HG03571 (cell line): ENCODE measurements around the gene NDUFS6.
"Not testable (repeated sequence)": the region's sequence is repeated elsewhere in the genome, so short reads cannot be mapped to it uniquely, and the experiment has no call there.

Experiments
- ATAC-seq: cut with Tn5 transposase; IDR thresholded peaks from one replicate; pipeline ENCODE4 v1.9.1; 2021; ENCODE audit not compliant: unreplicated experiment

NDUFS6 gene

DNA sequence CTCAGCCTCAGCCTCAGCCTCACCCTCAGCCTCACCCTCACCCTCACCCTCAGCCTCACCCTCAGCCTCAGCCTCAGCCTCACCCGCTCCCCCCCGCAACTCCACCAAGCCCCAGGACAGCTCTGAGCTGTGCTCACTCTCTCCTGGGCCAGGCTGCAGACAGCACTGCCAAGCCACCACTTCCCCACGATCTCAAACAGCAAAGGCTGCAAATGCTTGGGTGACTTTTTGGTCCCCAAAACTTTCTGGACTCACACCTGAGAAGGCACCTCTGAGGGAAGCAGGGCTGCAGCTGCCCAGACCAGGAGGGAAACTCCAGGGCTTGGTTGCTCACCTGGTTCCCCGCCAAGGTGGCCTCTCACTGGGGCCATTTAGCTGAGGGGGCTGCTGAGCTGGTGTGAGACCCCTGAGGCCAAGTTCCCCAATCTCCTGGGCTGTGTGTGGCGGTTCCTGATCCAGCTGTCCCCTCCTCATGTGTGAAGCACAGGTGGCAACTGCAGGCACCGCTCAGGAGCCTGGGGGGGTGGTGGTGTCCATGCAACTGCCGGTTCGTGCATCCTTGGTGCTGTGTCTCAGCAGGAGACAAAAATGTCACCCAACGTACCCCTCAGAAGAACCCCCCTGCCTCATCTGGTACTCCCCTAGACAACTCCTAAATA is 19.4 kb upstream of the NDUFS6 start:
- no peak for ATAC-seq

DNA sequence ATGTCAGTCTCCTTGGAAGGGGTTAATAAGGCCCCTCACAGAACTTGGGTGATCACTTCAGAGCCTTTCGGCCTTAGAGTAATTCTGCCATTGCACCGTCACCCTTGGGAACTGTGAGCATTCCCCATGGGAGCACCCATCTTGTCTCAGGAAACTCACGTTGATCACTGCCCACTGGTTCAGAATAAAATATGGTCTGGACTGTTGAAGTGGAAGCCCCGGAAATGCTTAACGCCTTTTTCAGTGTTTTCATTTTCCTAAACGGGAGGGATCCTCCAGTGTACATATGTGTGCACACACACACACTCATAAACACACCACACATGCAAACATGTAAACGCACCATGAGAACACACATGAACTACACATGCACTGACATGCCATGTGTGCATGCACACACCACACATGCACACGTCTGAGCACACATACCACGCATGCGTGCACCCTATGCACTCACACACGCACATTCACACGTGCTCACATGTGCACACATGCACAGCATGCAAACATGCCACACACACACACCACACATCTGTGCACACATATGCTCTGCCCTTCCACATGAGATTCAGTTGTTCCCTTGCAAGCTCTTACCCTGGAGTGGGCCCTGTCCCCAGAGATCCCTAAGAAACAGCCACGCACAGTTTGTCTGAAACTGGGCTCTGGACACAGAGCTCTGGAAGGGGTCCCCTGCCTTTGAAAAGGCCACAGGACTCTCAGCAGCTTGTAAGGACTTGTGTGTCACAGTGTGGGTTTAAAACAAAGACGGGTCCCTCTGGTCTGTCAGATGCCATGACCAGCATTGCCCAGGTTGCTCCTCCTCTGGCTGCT is 18.6 kb upstream of the NDUFS6 start:
- no peak for ATAC-seq

DNA sequence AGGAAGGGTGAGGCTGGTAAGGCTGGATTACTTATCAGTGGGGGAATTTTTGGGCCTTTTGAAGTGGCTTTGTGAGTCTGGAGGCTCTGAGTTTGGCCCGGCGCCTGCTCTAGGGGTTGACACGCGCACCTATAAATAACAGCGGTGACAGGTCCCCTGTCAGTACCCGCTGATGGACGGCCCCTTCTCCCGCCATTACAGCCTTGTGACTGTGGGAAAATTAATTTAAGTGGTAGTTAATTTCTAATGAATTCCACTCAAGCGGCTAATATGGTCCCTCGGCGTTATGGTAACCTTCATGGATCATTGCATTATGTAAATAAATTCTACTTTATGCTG is 18.0 kb upstream of the NDUFS6 start:
- peak; percentile 85 for ATAC-seq

DNA sequence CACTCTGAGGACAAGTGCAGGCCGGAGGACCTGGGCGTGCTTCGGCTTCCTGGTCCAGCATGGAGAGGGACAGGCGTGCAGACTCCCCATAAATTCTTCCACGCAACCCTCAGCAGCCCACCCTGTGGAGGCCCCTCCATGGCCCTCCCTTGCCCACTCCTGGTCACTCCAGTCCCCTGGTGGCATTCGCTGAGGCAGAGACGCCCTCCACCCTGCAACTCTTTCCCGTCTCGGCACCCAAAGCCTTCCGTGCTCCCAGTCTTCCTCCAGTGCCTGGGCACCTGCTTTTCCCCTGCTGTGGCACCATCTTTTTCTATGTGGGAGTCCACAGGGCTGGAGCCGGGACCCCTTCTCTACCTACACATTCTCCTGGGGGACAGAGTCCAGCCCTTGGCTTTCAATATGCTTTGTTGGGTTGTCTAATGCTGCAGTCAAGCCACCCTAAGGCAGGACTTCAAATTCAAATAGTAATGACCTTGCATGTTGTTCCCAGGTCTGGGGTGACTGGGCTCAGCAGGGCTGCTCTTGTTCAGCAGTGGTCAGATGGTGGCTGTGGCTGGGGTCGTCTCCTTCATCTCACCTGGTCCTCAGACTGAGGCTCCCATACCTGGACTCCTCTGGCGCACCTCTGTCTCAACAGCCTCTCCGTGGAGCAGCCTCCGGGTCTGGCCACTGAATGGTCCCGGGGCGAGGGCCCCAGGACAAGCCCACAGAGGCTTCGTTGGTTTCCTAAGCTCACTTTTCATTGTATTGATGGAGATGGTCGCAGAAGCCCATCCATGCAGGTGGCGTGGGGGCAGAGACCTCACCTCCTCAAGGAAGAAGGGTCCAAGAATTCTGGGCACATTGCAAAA is 16.8 kb upstream of the NDUFS6 start:
- no peak for ATAC-seq

DNA sequence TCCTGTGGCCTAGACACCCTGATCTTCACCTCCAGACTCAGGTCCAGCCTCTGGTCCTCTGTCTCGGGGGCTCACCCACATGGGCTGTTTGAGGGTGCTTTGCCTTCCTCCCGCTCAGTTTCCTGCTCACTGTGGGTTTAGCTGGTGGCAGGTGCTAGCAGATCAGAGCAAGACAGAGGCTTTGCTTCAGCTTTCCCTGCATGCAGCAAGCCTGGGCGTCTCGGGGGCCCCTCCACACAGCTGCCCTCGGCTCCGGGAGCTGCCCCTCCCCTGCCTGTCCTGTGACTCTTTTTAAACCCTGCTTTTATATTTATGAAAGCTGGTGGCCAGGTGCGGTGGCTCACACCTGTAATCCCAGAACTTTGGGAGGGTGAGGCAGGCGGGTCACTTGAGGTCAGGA is 16.1 kb upstream of the NDUFS6 start:
- ATAC-seq: no peak

DNA sequence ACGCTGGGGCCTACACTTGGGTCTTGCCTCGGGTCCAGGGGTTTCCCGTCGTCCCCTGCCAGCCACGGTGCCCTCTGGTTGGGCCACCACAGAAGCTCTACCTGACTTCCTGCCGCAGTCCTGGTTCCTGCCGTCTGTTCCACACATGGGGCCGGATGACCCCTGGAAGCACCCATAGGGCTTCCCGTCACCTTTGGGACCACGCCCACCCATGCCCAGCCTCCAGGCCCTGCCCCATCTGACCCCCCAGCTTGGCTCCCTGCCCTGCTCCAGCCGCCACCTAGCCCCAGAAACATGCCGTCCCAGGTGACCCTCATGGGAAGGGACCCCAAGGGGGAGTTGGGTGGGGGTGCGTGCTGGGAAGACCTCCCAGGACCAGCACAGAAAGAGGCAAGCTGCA is 15.2 kb upstream of the NDUFS6 start:
- no peak for ATAC-seq

DNA sequence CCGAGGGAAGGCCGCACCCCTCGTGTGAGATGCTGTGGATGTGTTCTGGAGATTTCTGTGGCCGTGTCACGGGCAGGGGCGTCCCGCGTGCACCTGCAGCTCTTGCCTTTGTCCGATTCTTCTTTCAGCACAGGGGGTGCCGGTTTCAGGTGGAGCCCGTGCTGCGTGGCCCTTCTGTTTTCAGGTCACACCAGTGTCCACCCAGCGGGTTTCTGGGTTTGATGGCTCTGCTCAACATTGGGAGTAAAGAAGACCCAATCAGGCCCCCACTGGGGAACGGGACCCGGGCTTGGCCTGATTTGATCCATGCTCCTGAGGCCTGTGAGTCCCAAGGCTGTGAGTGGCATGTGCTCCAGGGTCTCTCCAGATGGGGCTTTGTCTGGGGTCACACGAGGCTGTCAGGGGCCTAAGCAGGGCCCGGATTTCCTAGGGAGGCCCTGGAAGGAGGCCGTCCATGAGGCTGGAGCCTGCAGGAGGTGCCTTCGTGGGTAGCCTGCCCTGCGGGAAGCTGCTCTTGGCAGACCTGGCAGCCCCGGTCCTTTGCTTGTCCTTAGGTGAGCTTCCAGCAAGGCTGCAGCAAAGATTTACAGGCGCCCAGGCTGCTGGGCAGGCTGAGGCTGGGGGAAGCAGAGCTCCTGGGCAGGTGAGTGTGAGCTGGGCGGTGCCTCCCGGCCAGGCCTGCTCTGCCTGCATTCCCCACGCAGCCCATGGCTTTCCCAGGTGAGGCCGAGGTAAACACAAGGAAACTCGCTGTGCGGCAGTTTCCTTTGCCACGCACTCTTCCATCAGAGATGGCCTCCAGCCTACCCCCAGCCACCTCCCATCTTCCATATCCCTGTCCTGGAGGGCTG is 14.4 kb upstream of the NDUFS6 start:
- no peak for ATAC-seq

DNA sequence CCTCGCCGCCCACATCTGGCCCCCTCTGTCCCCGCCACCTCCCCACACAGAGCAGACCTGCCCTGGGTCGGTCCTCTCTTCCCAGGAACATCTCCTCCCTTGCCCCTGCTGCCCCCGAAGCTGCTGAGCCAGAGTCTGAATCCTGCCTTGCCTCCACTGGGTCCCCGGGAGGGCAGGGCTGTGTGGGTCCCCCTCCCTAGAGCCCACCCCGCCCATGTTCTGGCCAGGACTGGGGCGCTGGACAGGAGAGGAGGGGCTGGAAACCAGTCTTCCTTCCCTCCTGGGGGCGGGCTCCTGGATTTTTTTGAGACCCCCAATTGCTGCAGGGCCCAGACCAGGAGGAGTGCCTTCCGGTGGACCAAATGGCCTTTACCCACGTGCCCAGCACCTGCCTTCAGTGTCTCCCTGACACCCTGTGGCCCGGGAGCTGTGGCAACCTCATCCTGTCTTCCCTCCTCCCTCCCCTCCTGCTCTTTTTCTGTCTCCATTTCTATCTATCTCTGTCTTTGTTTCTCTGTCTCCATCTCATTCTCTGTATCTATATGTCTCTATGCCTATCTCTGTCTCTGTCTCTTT is 13.6 kb upstream of the NDUFS6 start:
- ATAC-seq: no peak

DNA sequence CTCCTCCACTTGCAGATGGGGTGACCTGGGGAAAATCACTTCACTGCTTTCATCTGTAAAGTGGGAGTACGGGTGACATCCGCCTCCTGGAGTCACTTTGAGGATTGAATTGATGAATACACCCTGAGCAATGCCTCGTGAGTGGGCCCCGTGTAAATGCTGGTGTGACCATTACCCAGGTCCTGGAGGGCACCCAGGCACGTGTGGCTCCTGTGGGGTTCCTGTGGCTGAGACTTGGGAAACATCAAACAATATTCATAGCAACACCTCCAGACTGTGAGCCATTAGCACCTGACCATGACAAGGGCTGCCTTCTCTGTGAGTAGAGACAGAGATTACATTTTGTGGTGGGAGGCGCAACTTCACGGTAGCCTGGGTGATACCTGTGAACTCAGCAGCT is 13.0 kb upstream of the NDUFS6 start:
- ATAC-seq: no peak

DNA sequence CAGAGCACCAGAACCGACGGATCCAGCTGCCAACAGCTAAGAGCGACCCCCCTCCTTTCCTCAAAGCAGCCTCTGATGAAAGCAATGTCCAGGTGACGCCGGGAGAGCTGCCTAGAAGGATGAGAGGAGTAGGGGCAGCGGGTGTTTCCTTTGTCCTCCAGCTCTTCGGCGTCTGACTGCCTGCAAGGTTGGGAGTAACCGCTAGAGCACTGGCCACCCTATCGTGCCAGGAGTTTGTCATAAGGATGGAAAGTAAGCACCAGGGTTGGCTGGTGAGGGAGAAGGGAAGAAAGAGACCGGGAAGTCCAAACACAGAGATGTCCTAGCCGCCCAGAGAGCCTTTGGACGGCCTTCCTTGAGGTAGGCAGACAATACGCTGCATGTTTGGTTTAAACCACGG is 12.4 kb upstream of the NDUFS6 start:
- ATAC-seq: no peak

DNA sequence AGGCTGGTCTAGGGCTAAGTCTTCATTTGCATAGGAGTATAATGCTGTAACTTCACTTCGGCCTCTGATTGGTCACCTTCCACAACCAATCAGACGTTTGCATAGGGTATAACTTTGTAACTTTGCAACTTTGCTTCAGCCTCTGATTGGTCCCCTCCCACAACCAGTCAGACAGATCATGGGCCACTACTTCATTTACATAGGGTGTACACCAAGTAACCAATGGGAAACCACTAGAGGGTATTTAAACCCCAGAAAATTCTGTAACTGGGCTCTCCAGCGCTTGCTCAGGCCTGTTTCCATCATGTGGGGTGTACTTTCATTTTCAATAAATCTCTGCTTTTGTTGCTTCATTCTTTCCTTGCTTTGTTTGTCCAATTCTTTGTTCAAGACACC is 11.8 kb upstream of the NDUFS6 start:
- ATAC-seq: not testable (repeated sequence)

DNA sequence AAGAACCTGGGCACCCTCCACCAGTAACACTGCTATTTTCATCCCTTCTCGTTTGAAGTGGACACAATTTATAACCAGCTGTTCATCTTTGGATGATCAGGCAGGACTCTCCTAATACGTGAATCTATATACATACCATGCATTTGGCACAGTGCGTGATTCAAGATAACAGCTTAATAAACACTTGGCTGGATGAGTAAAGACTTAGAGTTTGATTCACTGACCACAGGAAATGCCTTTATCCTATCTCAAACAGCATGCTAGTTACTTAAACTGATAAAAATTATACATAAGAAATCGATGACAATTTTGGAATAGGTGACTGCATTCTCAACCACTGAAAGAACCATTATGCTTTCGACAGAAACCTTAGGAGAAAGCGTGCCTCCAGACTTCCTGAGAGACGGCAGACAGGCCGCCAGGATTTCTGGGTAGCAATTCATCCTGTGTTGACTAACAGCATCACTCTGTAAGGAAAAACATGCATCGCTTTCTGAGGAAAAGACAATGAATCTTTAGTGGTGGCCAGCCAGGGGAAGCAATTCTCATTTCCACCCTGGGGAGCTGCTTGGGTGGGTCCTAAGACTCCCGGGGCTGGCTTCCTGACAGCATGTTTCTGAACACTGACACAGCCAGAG is 11.3 kb upstream of the NDUFS6 start:
- ATAC-seq: no peak

DNA sequence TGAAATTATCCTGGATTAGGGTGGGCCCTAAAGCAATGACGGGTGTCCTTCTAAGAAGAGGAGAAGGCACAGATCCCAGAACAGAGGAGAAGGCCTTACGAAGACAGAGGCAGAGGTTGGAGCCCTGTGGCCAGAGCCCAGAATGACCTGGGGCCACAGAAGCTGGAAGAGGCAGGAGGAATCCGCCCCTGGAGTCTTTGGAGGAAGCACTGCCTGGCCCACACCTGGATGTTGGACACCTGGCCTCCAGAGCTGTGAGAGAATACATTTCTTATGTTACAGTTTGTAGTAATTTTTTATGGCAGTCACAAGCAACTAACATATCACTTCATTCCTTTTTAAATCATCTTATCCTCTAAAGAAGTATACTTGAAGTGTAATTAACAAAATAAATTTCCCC is 10.0 kb upstream of the NDUFS6 start:
- ATAC-seq: no peak

DNA sequence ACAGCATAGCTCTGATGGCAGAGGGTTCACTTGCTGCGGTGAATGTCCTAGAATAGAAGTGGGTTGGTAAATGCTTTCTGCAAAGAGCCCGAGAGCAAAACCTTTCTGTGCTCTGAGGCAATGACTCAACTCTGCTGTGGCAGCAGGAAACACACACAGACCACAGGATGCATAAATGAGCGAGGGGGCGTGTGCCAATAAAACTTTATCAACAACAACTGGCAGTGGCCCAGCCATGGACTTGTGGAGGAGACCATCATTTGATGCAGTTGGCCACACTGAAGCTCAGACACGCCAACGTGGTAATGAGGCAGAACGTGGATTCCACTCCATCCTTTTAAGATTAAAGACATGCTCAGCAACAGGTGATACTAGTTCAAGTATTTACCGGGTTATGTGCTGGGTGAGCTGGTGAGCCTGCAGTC is 8.4 kb upstream of the NDUFS6 start:
- ATAC-seq: peak; percentile 92

DNA sequence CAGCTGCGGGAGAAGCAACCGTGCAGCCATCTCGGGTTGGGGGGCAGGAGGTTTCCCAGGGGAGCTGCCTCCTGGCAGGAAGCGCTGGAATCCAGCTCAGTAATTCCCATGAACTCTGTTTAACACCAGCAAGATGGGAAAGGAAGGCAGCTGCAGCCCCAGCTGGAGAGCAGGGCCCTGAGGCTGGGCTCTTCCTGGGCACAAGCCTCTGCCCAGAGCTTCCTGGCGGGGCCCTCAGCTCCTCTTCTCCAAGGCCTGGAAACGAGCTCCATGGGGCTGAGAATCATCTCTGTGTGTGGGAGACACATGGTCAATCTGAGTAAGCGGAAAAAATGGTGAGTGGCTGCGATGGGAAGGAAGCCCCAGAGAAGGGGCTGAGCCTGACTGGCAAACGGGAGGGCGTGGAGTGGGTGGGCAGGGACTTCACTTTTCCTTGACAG is 7.9 kb upstream of the NDUFS6 start:
- ATAC-seq: no peak

DNA sequence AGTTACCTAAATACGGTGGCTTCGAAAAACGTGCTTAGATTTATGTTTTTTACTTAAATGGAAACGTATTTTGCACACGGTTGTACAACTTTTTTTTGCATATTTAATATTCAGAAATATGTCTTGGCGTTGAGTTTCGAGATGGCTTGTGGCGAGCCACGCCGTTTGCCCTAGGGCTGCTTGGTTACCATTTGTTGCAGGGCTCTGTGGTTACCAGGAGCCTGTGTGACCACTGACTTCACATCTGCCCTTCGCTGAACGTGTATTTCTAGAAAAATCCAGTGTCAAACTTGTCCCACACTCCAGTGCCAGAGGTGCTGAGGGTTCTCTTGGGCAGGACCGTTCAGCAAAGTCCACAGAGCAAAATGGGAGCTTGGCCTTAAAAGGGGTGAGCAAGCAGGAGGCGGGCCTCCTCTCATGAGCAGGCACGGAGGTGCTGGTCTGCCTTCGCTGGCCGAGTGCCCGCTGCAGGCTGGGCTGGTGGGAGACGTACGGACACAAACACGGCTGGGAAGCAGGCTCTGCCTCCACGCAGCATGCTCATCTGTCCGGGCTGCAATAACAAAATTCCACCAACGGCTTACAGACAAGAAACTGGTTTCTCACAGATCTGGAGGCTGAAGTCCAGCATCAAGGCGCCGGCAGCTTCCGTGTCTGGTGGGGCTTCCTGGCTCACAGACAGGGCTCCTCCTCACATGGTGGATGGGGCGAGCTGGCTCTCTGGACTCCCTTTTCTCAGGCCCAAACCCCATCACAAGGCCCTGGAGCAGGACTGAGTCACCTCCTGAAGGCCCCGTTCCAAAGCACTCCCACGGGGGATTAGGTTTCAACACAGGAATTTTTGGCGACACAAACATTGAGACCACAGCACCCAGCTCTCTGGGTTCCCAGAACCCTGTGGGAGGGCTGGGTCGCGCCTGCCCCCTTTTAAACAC is 7.0 kb upstream of the NDUFS6 start:
- ATAC-seq: no peak

DNA sequence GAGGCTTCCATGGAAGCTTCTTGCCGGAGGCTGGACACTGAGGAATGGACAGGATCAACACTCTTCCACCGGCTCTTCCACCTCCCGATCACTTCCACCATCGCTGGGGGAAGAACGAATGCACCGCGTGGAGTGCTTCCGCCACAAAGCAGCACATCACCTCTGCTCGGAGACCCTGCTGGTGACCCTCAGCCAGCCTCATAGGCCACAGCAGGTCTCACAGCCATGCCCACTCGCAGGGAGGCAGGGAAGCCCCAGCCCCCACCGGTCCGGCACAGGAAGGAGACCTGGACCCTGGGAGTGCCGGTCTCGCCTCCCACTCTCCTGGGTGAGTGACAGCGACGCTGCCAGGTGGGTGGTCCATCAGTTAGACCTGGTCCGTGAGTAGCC is 6.3 kb upstream of the NDUFS6 start:
- no peak for ATAC-seq

DNA sequence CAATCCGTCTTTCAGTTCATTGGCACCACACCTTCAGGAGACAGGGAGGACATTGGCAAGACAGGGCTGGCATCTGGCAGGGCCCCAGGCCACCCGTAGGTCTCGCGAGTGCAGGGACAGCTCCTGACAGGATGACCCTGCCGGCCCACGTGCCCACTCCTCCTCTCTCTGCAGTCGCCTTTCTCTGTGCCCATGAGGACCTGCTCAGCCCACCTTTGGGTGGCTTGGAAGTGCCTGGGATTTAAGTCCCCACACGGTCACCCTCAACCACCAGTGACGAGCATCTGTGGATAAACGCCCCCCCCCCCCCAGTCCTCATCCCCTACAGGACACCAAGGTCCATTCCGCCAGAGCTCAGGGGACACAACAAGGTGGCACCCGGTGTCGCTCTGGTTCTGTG is 5.7 kb upstream of the NDUFS6 start:
- no peak for ATAC-seq

DNA sequence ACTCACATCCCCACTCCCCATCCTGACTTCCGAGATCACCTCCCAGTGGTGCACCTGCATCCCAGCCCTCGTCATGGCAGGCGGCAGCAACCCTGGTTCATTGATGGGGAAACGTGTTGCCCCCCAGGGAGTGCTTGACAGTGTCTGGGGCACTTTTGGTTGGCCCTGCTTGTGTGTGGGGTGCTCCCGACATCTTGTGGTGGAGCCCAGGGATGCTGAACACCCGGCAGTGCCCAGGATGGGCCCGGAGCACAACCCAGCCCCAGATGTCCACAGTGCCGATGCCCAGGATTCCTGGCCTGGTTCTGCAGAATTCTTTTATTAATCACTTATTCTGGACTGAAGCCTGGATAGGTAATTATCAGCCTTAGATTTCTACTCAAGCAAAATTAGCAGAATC is 5.3 kb upstream of the NDUFS6 start:
- ATAC-seq: no peak
